22Rv1 (cell line): Measurements from ENCODE around the gene HECA.

Source experiments
- CTCF ChIP-seq: fragments of 450-650 bp; IDR thresholded peaks from 2 replicates; pipeline ENCODE4 v1.5.1; 2017; ENCODE audit warnings: mild to moderate bottlenecking
- ZFX ChIP-seq: fragments of 450-650 bp; IDR thresholded peaks from 2 replicates; pipeline ENCODE4 v1.6.1; 2017; ENCODE audit warnings: antibody characterized with exemption, borderline replicate concordance

DNA sequence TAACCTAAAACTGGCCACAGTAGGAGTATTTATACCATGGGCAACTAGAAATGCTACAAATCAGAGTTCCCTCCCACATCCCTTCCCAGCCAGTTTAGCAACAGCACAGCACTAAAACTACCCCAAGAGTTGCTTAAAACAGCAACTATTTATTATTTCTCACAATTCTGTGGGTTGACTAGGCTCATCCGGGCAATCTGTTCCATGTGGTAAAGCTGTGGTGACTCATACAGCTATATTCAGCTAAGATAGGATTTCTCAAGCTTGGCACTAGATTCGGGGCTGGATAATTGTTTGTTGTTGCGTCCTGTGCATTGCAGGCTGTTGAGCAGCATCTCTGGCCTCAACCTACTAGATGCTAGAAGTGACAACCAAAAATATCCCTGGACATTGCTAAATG is 8.6 kb upstream of the HECA start:
- TF ChIP-seq CTCF (no peak), ZFX (no peak)
